ENCODE measurements around the gene DAP. TPM values are rescaled to one million over a fixed set of nuclear protein-coding genes. Genes with fewer than 3 reads are reported as not detected.
"Not testable (repeated sequence)": the region's sequence is repeated elsewhere in the genome, so short reads cannot be mapped to it uniquely, and the experiment has no call there.

DAP gene
- total and polyA plus RNA-seq, 10 of the 15 experiments (the other 5 are each of a cell fraction or from before 2014, with no cell fraction given) = 12.9 to 130 (median 49.9) TPM

DNA sequence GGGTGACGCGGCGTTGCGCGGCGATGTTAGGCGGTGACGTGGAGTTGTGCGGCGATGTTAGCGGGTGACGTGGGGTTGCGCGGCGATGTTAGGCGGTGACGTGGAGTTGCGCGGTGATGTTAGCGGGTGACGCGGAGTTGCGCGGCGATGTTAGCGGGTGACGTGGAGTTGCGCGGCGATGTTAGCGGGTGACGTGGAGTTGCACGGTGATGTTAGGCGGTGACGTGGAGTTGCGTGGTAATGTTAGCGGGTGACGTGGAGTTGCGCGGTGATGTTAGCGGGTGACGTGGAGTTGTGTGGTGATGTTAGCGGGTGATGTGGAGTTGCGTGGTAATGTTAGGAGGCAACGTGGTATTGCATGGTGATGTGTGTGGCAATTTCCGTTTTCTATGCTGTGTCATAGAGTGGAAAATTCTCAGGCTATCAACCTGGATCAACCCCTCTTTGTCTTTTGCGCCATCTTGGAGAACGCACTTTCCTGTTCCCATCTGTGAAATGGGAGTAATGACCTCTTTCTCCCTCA is 121.1 kb downstream of the DAP start (continued):
- TF ChIP-seq HDGF (IDR thresholded peaks at IDR 0.05) = peak; percentile 25; the same call in 1 of the 2 replicates
- no peak for TF ChIP-seq ASH2L (IDR thresholded peaks at IDR 0.05; ENCODE audit: borderline replicate concordance, low read depth)

DNA sequence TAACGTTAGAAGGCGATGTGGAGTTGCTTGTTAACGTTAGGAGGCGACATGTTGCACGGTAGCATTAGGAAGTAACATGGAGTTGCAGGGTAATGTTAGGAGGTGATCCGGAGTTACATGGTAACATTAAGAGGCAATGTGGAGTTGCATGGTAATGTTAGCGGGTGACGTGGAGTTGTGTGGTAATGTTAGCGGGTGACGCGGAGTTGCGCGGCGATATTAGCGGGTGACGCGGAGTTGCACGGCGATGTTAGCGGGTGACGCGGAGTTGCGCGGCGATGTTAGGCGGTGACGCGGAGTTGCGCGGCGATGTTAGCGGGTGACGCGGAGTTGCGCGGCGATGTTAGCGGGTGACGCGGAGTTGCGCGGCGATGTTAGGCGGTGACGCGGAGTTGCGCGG is 122.3 kb downstream of the DAP start:
- in situ Hi-C loops (cut with MboI); H3K4me3 ChIP-seq; H3K27me3 ChIP-seq (replicated peaks in 1 of 2; ENCODE audit: control insufficient read depth in 2 of 2, insufficient read depth in 2 of 2, low read length in 1 of 2); ATAC-seq; POLR2A ChIA-PET; intact Hi-C loops (cut with micrococcal nuclease; ENCODE audit: unreplicated experiment); H4K20me1 ChIP-seq (ENCODE audit: control insufficient read depth, insufficient read depth); H3K27ac ChIP-seq (ENCODE audit: control insufficient read depth, insufficient read depth); DNase-seq (ENCODE audit: low read depth, low spot score); H3K4me2 ChIP-seq (ENCODE audit: control insufficient read depth, insufficient read depth); RAD21 ChIA-PET (ENCODE audit: unreplicated experiment); FAIRE-seq; SMC1A ChIA-PET (ENCODE audit: uncharacterized antibody, unreplicated experiment); BruUV-seq (replicated peaks); H2AFZ ChIP-seq (ENCODE audit: control insufficient read depth, low read depth, low read length); CTCF ChIA-PET; H3K9me3 ChIP-seq (replicated peaks; ENCODE audit: control insufficient read depth, insufficient read depth, low read length); H3K9ac ChIP-seq (ENCODE audit: control insufficient read depth, insufficient read depth, low read length): not testable (repeated sequence)
- Histone ChIP-seq H3K4me1 (ENCODE audit: control insufficient read depth, insufficient read depth, low read length) (peaks cover 37% of the 10 kb centered on the region), H3K79me2 (ENCODE audit: control insufficient read depth, insufficient read depth, low read length) (peaks cover 74% of the 10 kb centered on the region), H3K36me3 (ENCODE audit: control insufficient read depth in 2 of 2, insufficient read depth in 2 of 2, low read length in 1 of 2) (peaks cover 24 to 27% of the 10 kb centered on the region in 2 experiments)
- TF ChIP-seq POLR2A (IDR thresholded peaks at IDR 0.05; ENCODE audit: low read depth, low read length) (0 out of 2 replicates have a peak, but pooled peaks have one; percentile 2), HDGF (IDR thresholded peaks at IDR 0.05) (0 out of 2 replicates have a peak, but pooled peaks have one; percentile 13)
- TF ChIP-seq, protein P1, sequence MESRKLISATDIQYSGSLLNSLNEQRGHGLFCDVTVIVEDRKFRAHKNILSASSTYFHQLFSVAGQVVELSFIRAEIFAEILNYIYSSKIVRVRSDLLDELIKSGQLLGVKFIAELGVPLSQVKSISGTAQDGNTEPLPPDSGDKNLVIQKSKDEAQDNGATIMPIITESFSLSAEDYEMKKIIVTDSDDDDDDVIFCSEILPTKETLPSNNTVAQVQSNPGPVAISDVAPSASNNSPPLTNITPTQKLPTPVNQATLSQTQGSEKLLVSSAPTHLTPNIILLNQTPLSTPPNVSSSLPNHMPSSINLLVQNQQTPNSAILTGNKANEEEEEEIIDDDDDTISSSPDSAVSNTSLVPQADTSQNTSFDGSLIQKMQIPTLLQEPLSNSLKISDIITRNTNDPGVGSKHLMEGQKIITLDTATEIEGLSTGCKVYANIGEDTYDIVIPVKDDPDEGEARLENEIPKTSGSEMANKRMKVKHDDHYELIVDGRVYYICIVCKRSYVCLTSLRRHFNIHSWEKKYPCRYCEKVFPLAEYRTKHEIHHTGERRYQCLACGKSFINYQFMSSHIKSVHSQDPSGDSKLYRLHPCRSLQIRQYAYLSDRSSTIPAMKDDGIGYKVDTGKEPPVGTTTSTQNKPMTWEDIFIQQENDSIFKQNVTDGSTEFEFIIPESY (IDR thresholded peaks at IDR 0.05) = peak; percentile 68; the same call in 1 of the 2 replicates
- WGBS (ENCODE audit: insufficient coverage, insufficient replicate concordance, low lambda C conversion rate, missing lambda C conversion rate) = 99% methylated on average over 21 of the region's 48 CpGs

Data from GM12878 (cell line).